NOMO-1 treated with DMSO at 0.1 percent for 48 hours (cell line): ENCODE measurements around the gene MRPL55.

Experiments used
- DNase-seq: peaks from one replicate; lab custom pipeline; 2025; ENCODE audit not compliant: unreplicated experiment; lab: John Stamatoyannopoulos, UW

MRPL55 gene

DNA sequence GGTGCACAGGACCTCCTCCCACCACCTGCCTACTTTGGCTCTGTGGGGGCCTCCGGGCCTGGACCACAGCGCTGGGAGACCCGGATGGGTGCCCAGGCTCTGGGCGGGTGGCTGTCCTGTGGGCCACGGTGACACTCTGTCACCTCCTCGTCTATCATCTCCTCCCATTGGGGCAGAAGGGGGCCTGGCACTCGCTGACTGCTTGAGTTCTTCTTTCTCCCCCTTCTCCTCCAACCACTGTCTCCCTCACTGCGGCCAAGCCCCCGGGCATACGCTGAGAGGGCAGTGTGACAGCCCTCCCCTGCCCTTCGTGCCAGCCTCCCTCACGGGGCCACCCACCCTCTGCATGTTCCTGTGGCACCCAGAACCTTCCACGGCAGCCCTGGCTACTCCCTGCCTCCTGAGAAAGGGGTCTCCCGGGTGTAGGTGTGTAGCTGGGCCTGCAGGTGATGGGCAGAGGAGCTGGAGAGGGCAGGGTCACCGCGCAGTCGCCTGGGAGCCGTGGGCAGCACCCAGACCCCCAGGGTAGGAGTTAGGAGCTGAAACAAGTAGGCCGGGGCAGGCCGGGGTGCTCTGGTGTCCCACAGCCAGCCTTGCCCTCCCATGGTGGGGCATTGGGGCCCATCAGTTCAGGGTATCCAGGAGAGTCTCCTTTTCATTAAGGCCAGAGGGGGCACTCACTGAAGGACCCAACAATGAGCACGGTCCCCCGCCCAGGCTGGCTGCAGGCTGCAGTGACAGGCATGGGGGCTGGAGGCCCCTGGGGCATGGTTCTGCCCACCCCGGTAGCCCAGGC, 35.8 kb downstream of the MRPL55 start:
- DNase-seq, result no peak

DNA sequence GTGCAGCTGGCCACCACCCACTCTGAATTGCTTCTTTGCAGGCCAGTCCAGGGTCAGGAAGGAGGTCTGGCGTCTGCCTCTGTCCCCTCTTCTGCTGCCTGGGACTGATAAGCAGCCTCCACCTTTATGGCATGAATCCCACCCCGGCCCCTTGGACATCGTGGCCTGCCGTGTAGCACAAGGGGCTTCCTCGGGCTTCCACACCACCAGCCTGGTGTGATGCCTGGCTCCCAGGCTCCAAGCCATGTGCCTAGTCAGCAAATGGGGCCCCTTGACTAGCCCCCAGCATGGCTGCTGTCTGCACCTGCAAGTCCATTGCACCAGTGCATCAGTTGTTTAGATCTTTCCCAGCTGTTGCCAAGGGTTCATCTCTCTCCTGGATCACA, 36.4 kb downstream of the MRPL55 start:
- no peak for DNase-seq

DNA sequence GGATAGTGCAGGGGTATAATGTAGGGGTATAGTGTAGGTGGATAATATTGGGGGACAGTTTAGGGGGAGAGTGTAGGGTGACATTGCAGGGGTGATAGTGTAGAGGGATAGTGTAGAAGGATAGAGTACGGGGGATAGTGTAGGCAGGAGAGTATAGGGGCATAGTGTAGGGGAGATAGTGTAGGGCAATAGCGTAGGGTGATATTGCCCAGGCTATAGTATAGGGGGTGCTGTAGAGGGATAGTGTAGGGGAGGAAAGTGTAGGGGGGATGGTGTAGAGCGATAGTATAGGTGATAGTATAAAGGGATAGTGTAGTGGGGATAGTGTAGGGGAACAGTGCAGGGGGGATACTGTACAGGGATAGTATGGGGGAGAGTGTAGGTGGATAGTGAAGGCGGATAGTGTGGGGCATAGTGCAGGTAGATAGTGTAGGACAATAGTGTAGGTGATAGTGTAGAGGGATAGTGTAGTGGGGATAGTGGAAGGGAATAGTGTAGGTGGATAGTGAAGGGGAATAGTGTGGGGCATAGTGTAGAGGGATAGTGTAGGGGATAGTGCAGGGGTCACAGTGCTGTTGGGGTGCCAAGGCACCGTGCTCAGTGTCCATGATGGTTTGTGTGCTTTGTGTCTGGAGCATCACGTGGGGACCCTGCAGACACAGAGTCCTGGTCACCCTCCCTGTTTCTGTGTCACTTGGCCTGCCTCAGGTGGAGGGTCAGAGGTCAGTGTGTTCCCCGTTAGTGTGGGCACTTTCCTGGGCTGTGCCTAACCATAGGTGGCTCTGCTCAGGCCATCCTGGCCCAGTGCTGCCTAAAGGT, 37.1 kb downstream of the MRPL55 start:
- DNase-seq, result no peak

DNA sequence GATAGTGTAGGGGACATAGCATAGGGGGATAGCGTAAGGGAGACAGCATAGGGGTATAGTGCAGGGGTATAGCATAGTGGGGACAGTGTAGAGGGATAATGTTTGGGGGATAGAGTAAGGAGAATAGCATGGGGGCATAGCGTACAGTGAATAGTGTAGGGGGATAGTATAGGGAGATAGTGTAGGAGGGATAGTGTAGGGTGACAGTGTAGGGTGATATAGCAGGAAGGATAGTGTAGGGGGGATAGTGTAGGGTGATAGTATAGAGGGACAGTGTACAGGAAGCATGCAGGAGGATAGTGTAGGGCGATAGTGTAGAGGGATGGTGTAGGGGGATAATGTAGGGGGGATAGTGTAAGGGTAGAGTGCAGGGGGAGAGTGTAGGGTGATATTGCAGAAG, 38.2 kb downstream of the MRPL55 start:
- no peak for DNase-seq

DNA sequence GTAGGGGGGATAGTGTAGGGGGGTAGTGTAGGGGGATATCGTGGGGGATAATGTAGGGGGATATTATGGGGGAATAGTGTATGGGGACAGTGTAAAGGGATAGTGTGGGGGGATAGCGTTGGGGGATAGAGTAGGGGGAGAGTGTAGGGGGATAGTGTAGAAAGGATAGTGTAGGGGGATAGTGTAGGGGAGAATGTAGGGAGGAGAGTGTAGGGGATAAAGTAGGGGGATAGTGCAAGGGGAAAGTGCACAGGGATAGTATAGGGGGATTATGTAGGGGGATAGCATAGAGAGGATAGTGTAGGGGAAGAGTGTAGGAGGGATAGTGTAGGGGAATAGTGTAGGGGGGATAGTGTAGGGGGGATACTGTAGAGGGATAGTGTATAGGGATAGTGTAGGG, 38.9 kb downstream of the MRPL55 start:
- no peak for DNase-seq

DNA sequence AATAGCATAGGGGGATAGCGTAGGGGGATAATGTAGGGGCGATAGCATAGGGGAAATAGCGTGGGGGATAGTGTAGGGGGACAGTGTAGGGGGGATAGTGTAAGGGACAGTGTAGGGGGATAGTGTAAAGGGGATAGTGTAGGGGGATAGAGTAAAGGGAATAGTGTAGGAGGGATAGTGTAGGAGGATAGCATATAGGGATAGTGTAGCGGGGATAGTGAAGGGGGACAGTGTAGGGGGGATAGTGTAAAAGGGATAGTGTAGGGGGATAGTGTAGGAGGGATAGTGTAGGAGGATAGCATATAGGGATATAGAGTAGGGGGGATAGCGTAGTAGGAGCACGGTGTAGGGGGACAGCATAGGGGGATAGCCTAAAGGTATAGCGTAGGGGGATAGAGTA, 40.7 kb downstream of the MRPL55 start:
- DNase-seq, result no peak

DNA sequence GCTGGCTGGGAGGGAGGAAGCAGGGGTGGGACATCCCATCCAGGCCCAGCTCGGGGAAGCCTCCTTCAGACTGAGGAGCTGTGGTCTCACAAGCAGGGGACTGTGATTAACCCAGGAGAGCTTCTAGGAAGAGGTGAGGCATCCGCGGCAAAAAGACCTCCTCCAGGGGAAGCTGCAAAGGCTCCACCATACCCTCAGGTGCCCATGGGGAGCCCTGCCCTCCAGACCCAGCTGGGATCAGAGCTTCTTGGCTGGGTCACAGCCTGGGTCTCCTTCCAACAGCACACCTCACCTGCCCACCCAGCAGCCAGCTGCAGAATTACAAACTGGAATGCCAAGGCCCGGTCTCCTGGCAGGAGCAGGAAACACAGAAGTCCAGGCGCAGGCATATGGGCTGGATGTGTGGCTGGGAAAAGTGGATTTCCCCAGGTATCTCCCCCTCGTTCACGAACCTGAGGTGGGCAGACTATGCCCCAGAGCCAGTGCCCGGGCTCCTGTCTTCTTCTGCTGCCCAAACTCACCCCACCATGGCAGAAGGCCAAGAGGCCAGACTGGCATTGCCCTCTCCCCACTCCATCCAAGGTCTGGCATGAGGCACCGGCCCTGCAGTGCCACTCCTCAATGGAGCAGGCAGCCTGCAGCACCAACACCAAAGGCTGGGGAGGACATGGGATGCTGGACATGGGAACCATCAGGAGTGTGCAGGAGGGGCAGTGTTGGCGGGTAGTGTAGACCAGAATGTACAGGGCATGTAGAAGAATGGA, 42.0 kb downstream of the MRPL55 start:
- DNase-seq, result no peak

DNA sequence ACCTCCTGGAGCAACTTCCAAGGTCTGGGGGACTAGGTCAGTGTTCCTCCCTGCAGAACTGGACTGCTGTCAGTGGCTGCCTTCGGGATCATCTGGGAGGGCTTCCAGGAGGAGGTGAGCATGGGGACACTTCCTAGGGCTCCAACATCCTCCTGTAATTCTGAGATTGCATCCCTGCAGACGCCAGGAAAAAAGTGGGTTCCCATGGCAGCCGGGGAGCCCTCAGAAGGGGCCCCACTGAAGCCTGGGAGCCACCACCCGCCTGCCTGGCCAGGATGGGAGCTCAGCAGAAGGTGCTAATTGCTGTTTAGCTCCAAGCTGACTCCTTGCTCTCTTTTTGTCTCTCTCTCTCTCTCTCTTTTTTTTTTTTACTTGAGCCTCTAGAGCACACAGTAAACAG, 42.7 kb downstream of the MRPL55 start:
- no peak for DNase-seq

DNA sequence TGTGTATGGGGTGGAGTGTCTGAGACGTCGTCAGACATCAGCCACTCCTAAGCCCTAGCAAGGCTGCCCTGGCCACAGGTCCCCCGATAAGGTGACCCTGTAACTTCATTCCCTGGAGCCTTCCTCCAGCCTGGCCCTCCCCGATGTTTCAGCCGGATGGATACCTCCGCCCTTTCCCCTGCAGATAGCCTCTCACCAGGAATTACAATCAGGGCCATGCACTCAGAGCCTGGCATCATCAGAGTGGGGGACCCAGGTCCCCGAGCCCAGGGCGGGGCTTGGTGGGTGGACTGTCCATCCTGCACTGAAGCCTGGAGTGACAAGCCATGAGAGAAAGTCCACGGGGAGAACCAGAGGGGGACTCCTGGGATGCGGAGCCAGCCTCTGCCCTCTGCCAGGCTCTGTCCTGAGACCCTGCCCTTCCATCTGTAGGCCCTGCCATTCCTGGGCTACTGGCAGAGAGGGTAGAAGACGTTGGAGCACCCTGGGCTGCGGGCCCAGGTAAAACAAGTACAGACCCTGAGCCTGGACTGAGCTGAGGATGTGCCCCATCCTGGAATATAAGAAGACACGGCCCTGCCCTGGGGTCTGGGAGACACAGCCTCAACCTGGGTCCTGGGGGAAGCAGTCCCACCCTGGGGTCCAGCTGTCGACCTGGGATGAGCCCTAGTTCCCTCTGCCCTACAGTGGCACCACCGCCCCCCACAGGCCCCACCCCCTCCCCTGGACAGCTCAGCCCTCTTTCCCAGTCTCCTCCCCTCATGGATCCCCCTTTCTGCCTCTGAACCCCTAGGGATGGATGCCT, 43.4 kb downstream of the MRPL55 start:
- no peak for DNase-seq

DNA sequence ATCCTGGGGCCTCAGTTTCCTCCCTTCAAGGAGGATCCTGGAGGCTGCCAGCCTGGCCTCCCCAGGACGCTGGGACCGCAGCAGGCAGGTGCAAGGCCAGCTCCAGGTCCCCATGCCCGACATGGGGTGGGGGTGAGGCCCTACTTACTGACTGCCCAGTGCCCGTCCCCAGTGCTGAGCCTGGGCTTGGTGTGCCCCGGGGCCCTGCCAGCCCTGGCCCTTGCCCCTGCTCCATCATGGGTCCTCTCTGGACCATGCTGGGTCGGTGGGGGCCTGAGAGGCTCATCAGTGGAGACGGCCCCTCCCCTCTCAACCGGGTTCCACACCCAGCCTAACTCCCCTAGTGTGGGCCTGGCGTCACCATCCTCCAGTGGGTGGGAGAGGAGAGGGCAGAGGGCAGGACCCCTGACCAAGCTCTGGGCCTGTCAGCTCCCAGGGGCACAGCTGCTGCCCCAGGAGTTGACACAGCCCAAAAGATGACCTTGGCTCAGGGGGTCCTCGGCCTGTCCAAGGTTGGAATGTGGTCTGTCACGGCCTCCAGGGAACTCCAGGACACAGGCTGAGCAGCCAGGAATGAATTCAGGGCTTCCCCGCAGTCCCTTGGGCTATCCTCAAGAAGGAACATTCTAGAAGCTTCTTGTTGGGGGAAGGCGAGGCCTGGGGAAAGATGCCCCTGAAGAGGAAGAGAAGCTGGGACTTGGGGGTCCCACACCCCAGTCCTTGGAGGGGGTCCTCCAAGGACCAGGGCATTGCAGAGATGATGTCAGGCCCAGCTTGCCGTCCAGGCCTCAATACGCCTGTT, 44.2 kb downstream of the MRPL55 start:
- no peak for DNase-seq

DNA sequence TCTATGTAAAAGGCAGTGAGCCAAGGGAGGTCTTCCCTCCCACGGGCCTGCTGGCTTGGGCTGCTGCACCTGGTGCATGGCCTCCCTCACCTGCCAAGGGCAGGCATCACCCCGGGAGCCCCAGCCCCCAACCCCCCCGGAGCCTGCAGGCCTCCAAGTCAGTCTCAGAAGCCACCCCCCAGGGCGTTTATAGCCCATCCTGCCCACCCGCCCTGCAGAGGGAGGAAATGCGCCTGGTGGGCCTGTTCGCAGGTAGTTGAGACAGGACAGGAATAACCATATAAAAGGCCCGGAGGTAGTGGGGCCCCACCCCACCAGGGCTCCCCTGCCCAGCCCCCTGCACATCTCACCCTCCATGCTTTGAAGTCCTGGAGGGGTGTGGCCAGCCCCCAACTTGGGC, 44.8 kb downstream of the MRPL55 start:
- DNase-seq, result no peak

DNA sequence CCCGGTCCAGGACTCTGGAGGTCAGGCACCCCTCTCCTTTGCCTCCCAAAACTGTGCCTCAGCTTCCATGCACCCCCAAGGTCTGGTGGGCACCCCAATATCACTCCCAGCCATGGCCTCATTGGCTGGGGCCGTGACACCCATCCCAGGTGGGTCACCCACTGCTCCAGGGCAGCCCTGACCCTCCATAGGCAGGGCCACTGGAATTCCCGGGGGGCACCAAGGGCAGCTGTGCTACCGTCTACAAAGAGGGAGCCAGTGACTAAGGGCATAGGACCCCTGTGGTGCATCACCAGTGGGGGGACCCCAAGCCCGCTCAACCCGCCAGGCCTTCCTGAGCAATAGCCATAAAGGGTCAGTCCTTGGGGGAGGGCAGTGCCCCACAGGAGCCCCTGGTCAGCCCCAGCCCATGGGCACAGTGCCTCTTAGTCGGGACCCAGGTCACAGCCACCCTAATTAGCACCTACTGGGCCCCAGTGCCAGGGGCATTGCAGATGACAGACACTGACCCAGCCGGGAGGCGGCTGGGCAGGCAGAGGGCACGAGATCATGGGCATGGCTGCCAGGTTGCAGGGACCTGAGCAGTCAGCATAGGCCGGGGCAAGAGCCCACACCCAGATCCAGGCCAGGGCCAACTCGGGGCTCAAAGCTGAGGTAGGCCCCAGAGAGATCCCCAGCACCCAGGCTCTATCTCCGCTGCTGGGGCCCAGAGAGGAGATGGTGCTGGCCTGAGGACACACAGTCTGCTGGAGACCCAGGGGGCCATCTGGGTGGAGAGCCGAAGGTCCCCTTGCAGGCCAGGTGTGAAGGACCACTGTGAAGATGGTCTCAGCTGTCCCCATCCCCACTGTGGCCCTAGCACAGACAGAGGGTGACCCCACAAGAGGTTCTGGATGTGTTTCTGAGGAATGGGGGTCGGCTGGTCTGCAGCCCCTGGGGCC, 45.6 kb downstream of the MRPL55 start:
- no peak for DNase-seq

DNA sequence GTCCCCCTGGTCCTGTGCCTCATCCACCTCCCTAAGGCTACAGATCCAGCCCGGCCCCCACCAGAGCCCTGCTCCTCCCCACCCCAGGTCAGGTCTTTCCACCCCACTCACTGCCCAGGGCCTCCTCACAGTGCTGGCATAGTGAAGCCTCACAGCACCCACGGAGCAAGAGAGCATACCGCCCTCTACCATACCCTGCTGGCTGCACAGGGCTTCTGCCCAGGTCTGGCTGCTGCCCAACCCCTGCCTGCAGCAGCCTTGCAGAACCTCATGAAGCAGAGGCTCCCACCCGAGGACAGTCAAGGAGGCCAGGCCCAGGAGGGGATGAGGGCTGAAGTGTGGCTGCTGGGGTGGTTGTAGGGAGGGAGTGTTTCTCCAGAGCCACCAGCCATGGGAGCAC, 46.3 kb downstream of the MRPL55 start:
- no peak for DNase-seq

DNA sequence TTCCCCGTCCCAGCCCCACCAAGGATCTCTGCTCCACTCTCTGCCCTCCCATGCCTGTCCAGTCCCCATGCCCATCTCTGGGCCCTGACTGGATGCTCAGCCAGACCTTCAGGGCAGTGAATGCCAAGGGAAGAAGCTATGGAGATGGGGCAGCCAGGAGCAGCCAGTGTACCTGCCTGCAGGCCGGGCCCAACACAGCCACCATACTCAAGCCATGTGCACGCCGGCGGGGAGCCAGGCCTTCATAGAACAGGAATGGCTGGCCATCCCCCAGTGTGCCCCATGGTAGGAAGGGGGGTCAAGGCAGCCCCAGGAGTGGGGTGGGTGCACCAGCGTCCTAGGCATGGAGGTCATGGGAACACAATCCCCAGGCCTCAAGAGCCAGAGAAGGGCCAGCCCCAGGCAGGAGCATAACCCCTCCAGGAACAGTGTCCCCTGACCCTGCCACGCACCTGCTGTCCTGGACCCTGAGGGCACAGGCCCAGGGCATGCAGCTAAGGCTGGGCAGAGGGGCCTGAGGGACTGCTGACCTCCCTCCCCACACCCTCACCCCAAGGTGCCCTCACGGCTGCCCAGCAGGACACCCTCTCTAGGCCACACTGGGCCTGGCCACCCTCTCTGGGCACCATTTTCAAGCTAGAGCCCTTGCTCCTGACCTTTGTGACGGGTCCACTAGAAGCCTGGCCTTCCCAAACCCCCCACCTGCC, 46.9 kb downstream of the MRPL55 start:
- no peak for DNase-seq

DNA sequence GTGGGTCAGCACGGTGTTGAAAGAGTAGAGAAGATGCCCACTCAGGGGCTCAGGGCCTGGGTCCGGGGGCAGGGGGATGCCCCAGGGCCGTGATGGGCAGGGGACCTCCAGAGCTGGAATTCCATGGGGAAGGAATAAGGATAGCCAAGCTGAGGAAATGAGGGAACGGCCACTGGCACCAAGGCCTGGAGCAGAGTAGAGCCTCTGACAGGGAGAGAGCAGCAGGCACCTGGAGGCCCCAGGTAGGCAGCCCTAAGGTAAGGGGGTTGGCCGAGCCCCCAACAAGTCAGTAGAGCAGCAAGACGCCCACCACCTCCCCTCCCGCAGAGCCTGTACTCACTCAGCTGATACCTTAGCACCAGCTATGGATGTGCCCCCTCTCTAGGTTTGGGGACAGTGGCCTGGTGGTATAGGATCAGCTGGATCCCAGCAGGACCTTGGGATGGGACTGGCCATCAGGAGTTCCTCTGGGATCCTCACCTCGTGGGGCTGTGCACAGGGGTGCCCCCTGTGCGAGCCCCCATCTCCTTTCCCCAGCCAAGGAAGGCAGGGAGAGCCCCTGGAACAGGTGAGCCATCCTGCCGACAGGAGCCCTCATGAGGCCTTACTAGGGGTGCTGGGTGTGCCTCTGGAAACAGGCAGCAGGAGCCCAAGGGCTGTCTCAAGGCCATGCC, 47.6 kb downstream of the MRPL55 start:
- DNase-seq, result no peak

DNA sequence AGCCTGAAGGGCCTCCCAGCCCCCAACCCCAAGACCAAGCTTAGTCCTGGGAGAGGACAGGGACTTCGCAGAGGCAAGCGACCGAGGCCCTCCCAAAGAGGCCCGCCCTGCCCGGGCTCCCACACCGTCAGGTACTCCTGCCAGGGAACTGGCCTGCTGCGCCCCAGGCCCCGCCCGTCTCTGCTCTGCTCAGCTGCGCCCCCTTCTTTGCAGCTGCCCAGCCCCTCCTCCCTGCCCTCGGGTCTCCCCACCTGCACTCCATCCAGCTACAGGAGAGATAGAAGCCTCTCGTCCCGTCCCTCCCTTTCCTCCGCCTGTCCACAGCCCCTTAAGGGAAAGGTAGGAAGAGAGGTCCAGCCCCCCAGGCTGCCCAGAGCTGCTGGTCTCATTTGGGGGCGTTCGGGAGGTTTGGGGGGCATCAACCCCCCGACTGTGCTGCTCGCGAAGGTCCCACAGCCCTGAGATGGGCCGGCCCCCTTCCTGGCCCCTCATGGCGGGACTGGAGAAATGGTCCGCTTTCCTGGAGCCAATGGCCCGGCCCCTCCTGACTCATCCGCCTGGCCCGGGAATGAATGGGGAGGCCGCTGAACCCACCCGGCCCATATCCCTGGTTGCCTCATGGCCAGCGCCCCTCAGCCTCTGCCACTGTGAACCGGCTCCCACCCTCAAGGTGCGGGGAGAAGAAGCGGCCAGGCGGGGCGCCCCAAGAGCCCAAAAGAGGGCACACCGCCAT, 48.5 kb downstream of the MRPL55 start:
- DNase-seq, result no peak
